Colonic mucosa (tissue), 4 donors: ENCODE results near the gene NPLOC4. TPM values are rescaled to one million over a fixed set of nuclear protein-coding genes. Genes with fewer than 3 reads are reported as not detected.
A peak's percentile ranks its signal among the peaks of the same experiment; 100 is the strongest.

Experiments used
- DNase-seq: peaks from one replicate; pipeline ENCODE4 v3.0.0-alpha.2; 2020
- H3K27ac ChIP-seq: fragments of 200-600 bp; one replicate; pipeline ENCODE4 v1.8.0; 2021
- H3K27me3 ChIP-seq: fragments of 200-600 bp; one replicate; pipeline ENCODE4 v1.8.0; 2021
- H3K36me3 ChIP-seq: fragments of 200-600 bp; one replicate; pipeline ENCODE4 v1.8.0; 2021
- H3K4me1 ChIP-seq: fragments of 200-600 bp; one replicate; pipeline ENCODE4 v1.8.0; 2021; ENCODE audit warnings: mild to moderate bottlenecking
- H3K4me3 ChIP-seq: fragments of 200-600 bp; one replicate; pipeline ENCODE4 v1.8.0; 2021
- H3K9ac ChIP-seq, 2 donors: one replicate each; pipeline ENCODE4 v1.7.0; 2013; ENCODE audit warnings: control low read depth in 2 of 2, low read depth in 2 of 2, low read length in 2 of 2
- H3K9me3 ChIP-seq: fragments of 200-600 bp; one replicate; pipeline ENCODE4 v1.8.0; 2021
- CTCF ChIP-seq: fragments of 200-600 bp; IDR thresholded peaks from one replicate; pipeline ENCODE4 v1.8.0; 2022; ENCODE audit warnings: antibody characterized with exemption, mild to moderate bottlenecking
- intact Hi-C: fragments of 100-400 bp; cut with DNase I; formaldehyde crosslinking; loops from one replicate; pipeline ENCODE4 v1.14.1; 2022
- total RNA-seq, 2 donors: library from RNA; stranded (reverse); fragmentation: NEBNext Ultra II Directional in 1 of 2; extraction: Animal tissue kit (Norgen Biotek cat#: 25700) in 1 of 2; gene quantifications; one replicate each; pipeline ENCODE4 v1.2.1, GENCODE V29; 2021
- donor health status: healthy.
- donor health status: DM: no; HTN: no; CAD: no.
- donor health status: DM: no; HTN: no; CAD: no.

The NPLOC4 gene
- total RNA-seq, 2 donors from 2014 or later: 69.8 to 74.1 TPM

GRCh38 chr17:81508639-81509206 lies 128.2 kb downstream of the NPLOC4 start:
- H3K27ac ChIP-seq: peak overlapping the region; percentile 93
- H3K9ac ChIP-seq: peak overlapping the region in 1 of 2 donors; percentile 98
- H3K4me1 ChIP-seq: peaks cover 5% of the 10 kb centered on the region
- H3K27me3 ChIP-seq: no peaks in the 10 kb centered on the region
- H3K4me3 ChIP-seq: peak overlapping the region; percentile 72
- intact Hi-C loops: no loop called here
- no peaks in the 10 kb centered on the region for H3K9me3 ChIP-seq
- TF ChIP-seq CTCF: no peak
- no peak for DNase-seq
- peaks cover 16% of the 10 kb centered on the region for H3K36me3 ChIP-seq

Other genes with a start within 250 kb of the NPLOC4 start
- gene BAHCC1, start 241.7 kb downstream of the NPLOC4 start, total RNA-seq: 10 to 100 TPM; 12.5 to 26.3 TPM
- gene ACTG1, start 124.3 kb downstream of the NPLOC4 start, total RNA-seq: 1,000 to 10,000 TPM; 4,489 to 4,790 TPM
- gene FSCN2, start 108.7 kb downstream of the NPLOC4 start, total RNA-seq: 1 to 10 TPM; 1.0 to 2.2 TPM
- gene FAAP100, start 84.8 kb downstream of the NPLOC4 start, total RNA-seq: 10 to 100 TPM; 16.5 to 34.3 TPM
- under 1 TPM; 0.25 to 0.32 TPM for gene TSPAN10, start 84 bp upstream of the NPLOC4 start, total RNA-seq
- gene PDE6G, start 19.4 kb upstream of the NPLOC4 start, total RNA-seq: not detected
- 10 to 100 TPM; 21.7 to 42.8 TPM for gene OXLD1, start 29.5 kb upstream of the NPLOC4 start, total RNA-seq
- gene CCDC137, start 29.6 kb upstream of the NPLOC4 start, total RNA-seq: 10 to 100 TPM; 13.7 to 41.1 TPM
- gene ARL16, start 46.7 kb upstream of the NPLOC4 start, total RNA-seq: 10 to 100 TPM; 24.6 to 25.0 TPM
- 100 to 1,000 TPM in 1 of 2 donors, 10 to 100 TPM in 1; 75.2 to 131 TPM for gene HGS, start 46.9 kb upstream of the NPLOC4 start, total RNA-seq
- gene MRPL12, start 66.3 kb upstream of the NPLOC4 start, total RNA-seq: 100 to 1,000 TPM; 106 to 225 TPM
- 100 to 1,000 TPM in 1 of 2 donors, 10 to 100 TPM in 1; 46.0 to 110 TPM for gene SLC25A10, start 75.2 kb upstream of the NPLOC4 start, total RNA-seq
- gene GCGR, start 167.0 kb upstream of the NPLOC4 start, total RNA-seq: not detected
- 10 to 100 TPM; 25.9 to 26.2 TPM for gene MCRIP1, start 196.2 kb upstream of the NPLOC4 start, total RNA-seq
- not detected for gene PPP1R27, start 197.9 kb upstream of the NPLOC4 start, total RNA-seq
- 1,000 to 10,000 TPM in 1 of 2 donors, 100 to 1,000 TPM in 1; 719 to 1,051 TPM for gene P4HB, start 223.4 kb upstream of the NPLOC4 start, total RNA-seq
- gene ARHGDIA, start 234.2 kb upstream of the NPLOC4 start, total RNA-seq: 100 to 1,000 TPM; 407 to 546 TPM